Activated gamma-delta T cell treated with Interleukin-2 at 50 U/mL for 16 hours (primary cell): ENCODE results near the gene CYP4F11.
"Not testable (repeated sequence)": the region's sequence is repeated elsewhere in the genome, so short reads cannot be mapped to it uniquely, and the experiment has no call there.

Source experiments
- DNase-seq: peaks from one replicate; pipeline ENCODE4 v3.0.0-alpha.2; 2020

CYP4F11 gene

GRCh38 chr19:15874821-15875474, 59.4 kb downstream of the CYP4F11 start:
- DNase-seq, result no peak

- DNase-seq, result not testable (repeated sequence)
Measured at GRCh38 chr19:15873771-15874170, 60.6 kb downstream of the CYP4F11 start.

GRCh38 chr19:15871570-15871969, 62.8 kb downstream of the CYP4F11 start:
- DNase-seq, result peak; percentile 30

- no peak for DNase-seq
Measured at GRCh38 chr19:15869873-15870272, 64.5 kb downstream of the CYP4F11 start.

- peak; percentile 20 for DNase-seq
Measured at GRCh38 chr19:15869109-15869555, 65.2 kb downstream of the CYP4F11 start.

GRCh38 chr19:15866636-15867035, 67.7 kb downstream of the CYP4F11 start:
- no peak for DNase-seq

GRCh38 chr19:15864824-15865223, 69.5 kb downstream of the CYP4F11 start:
- DNase-seq, result no peak

GRCh38 chr19:15863272-15863671, 71.1 kb downstream of the CYP4F11 start:
- DNase-seq, result no peak

- DNase-seq, result no peak
Measured at GRCh38 chr19:15862444-15862843, 71.9 kb downstream of the CYP4F11 start.
